HG03095 (cell line): ENCODE data around the gene CSTB.

Experiments
- ATAC-seq: cut with Tn5 transposase; IDR thresholded peaks from one replicate; pipeline ENCODE4 v1.9.1; 2021; ENCODE audit warnings: moderate library complexity; ENCODE audit not compliant: unreplicated experiment

CSTB gene

DNA sequence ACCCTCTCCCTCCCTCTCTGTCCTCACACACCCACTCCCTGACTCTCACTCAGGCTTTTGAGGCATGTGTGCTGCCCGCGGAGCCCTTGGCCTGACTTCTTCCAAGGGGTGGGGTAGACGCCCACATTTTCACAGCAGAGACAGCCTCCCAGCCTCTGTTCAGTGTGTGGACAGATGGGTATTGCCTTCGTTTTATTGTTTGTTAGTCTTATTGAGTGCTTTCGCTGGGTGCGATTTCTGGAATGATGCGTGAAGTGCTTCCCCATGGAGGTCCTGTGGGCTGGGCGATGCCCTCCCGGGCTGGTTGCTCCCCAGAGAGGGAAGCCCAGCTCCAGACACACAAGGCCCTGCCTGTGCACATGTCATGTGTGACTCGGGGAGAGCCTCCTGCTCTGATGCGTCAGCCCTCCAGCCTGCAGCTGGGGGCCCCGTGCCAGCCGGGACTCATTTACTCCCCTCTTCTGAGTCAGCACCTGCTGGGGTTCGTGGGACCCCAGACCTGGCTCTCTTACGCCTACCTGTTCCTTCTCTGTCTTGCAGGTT is 42.5 kb downstream of the CSTB start:
- no peak for ATAC-seq

DNA sequence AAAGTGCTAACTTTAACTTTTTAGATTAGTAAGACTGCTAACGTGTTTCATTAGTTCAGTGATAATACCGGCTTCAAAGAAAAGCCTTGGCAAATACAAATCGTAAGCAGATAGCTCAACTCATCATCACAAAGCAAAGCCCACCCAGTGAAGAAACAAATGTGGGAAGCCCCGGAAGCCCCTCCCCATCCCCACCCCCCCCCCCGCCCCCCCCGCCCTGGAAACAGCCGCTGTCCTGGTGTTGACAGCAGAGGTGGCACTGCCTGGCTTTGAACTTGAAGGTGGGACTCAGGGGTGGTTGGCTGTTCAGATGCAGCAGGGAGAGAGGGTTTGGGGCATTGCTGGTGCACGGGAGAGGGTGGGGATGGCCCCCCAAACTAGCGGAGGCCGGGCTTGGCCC is 43.0 kb downstream of the CSTB start:
- no peak for ATAC-seq

DNA sequence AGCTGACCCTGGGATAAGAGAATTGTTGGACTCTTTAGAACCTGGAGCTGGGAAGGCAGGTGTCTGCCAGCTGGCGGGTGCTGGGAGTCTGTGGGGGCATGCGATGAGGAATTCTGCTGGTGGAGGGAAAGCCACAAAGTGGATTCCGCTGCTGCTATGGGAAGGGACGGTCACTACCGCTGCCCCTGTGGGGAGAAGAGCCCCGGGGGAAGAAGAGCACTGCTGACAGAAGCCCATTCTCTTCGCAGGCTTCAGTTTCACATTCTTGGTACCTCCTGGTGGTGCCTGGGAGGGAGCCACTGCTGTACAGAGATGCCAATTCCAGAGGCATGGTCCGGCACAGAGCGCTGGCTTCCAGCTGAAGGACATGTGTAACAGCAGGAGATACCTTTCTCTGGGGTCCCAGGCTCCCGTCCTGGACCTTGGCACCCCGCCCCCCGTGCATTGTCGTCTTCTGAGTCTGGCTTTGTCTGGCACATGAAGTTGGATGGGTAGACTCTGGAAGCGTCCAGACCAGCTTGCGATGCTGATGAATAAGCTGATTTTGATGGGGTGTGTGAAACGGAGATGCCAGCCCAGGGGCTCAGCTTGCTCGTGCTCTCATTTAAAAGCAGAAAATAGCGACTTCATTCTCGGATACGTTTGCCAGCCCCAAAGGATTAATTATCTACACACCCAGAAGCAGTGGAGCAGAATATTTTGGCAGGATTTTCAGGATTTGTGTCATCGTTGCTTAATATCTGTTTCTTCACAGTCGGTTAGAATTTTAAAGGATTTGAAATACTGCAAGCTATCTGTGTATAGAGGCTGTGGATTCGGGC is 44.0 kb downstream of the CSTB start:
- no peak for ATAC-seq

DNA sequence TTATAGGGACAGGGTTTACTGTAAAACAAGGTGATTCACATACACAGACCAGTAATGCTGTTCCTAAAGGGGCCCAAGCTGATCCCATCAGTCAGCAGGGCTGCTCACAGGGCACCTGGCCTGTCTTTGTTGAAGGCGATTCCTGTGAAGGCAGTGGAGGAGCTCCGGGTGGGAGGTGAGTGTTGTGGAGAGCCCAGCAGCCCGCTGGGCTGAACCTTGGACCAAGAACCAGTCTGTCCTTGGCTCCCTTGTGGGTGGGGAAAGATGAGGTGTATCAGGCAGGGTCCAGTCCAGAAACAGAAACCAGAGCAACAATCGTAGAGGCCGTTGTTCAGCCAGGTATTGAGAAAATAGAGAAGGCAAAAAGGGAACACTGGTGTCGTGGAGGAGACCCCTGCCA is 44.6 kb downstream of the CSTB start:
- no peak for ATAC-seq

DNA sequence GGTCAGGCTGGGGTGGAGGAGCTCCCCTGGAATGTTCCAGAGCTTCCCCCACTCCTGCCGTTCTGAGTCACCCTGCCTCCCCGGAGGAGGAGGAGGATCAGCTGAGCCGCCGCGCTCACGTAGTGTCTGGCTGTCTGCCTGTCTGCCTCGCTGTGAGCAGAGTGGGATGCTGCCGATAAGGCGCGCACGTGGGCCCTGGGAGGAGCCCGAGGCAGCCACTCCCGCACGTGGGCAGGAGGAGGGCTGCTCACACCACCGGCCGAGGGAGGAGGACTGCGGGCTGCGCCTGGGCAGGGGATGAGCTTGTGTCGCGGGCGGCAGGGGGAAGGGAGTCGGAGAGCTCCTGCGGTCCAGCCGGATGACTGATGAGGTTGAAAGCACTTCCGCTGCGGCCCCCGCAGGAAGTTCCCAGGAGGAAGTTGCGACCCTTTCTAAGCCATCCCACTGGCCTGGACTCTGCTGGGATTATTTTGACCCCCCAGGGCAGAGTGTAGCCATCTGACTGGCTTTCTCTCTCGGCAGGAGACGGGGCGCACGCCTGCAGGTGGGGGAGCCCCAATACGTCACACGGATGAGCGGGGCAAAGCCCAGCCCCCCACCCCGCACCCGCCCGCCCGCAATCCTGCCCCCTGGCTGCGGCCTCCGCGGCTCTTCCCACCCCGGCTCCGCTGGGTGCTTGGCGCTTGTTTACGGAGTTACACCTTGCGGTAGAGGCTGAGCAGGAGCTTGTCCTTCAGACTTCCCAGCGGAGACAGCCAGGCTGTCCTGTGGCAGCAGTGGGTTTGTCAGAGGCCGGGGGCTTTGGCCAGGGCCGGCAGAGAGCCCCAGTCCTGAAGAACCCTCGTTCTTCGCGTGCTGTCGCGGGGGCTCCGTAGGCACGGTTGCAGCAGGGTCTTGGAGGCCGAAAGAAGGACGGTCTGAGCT is 47.4 kb downstream of the CSTB start:
- ATAC-seq: peak; percentile 46

DNA sequence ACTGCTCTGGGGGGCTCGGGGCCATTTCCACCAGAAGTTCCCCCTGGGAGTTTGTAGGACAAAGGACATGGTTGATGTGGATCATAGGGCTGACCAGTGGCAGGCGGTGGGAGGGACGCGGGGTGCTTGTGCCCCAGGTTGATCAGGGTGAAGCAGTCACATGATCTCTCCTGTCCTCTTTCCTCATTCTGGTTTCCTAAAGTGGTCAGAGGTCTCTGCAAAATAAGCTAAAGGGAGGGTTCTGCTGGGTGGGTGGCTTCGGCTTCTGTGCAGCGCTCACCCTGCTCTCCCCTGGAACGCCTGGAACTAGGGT is 48.0 kb downstream of the CSTB start:
- peak; percentile 3 for ATAC-seq

DNA sequence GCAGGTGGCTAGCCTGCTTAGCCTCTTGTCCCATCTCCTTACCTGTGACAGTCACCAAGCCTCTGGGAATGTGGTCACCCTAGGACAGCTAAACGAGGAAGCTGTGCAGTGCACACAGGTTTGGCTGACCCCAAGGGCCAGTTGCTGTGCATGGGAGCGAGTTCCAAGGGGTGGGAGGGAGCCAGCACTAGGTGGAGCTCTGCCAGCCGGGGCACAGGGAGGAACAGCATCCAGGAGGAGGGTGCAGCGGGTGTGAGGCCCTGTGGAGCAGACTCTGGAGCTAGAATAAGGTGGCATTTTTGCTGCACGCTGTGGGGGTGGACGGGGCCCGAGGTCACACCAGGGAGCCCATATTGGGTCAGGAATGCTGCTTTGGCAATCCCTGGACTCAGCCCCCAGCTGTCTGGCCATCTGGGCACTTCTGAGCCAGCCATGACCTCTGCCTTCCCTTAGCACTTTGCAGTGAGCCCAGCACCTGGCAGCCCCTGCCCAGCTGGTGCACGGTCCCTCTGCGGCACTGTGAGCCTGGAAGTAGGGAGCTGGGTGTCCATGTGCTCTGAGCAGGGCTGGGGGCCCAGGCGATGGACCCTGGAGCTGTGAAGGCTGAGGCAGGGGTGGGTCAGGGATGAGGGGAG is 48.5 kb downstream of the CSTB start:
- no peak for ATAC-seq

DNA sequence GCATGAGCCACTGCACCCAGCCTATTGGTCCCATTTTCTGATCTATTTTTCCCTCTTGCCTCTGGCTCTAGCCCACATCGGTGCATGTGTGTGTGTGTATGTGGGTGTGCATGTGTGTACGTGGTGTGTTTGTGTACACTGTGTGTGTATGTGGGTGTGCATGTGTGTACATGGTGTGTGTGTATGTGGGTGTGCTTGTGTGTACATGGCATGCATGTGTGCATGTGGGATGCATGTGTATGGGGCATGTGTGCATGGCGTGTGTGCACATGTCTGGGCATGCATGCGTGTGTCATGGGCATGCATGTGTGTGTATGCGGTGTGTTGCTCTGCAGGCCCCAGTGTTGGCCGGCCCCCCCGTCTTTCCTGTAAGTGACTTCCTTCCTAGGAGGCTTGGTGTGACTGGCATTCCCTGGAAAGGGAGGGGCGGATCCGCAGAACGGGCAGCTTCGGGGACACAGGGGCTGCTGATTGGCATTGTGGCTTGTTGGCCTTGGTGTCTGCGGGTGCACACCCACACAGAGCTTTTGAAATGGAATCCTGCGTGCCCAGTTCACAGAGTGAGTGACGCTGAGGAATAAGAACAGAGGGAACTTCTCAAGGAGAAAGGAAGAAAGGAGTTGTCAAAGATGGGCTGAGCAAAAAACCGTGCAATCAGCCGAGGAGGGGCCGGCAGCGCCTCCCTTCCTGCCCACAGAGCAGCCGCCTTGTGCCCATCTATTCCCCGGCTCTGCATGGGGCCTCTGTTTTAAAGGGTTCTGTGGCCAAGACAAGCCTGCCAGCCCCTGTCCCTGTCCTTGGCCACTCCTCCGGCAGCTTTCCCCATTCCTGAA is 49.2 kb downstream of the CSTB start:
- ATAC-seq: no peak
